IMR-90 (cell line): ENCODE results near the gene ATL2. TPM values are rescaled to one million over a fixed set of nuclear protein-coding genes. Genes with fewer than 3 reads are reported as not detected.
A peak's percentile ranks its signal among the peaks of the same experiment; 100 is the strongest.

Experiments
- ATAC-seq: fragments of 200-7000 bp; cut with Tn5 transposase; 2 replicates; pipeline ENCODE4 v1.9.1; 2020; ENCODE audit warnings: low read depth, mild to moderate bottlenecking, moderate library complexity
- BruUV-seq: library from RNA; stranded (reverse); fragments of 400-500 nt; replicated peaks from 2 replicates; lab custom pipeline; 2021; lab: Mats Ljungman, UMichigan
- CTCF ChIA-PET: fragments of 300-600 bp; formaldehyde crosslinking; extraction: SDS; loops from one replicate; lab custom pipeline; 2021; ENCODE audit warnings: antibody characterized with exemption; lab: Yijun Ruan, JAX
- POLR2A ChIA-PET: fragments of 300-600 bp; sonication (Branson Sonifier 250); formaldehyde crosslinking; loops from one replicate; lab custom pipeline; 2022; ENCODE audit warnings: antibody characterized with exemption; ENCODE audit not compliant: unreplicated experiment; lab: Charles Lee
- DNase-seq: peaks from one replicate; pipeline ENCODE4 v3.0.0; 2013
- H2AFZ ChIP-seq: replicated peaks from 2 replicates; pipeline ENCODE3; 2013; ENCODE audit warnings: low read length, mild to moderate bottlenecking; ENCODE audit not compliant: poor library complexity
- H2AK5ac ChIP-seq: 2 replicates; pipeline ENCODE4 v1.6.1; 2013; ENCODE audit warnings: low read depth, low read length, inconsistent platforms
- H2AK9ac ChIP-seq: replicated peaks from 2 replicates; pipeline ENCODE3; 2013; ENCODE audit warnings: mild to moderate bottlenecking, low read depth, low read length, moderate library complexity; ENCODE audit not compliant: poor library complexity
- H2BK120ac ChIP-seq: 2 replicates; pipeline ENCODE4 v1.6.1; 2013; ENCODE audit warnings: low read depth, low read length, inconsistent platforms
- H2BK15ac ChIP-seq: 3 replicates; pipeline ENCODE4 v1.6.1; 2013; ENCODE audit warnings: low read depth, low read length, inconsistent platforms
- H2BK20ac ChIP-seq: 2 replicates; pipeline ENCODE4 v1.6.1; 2013; ENCODE audit warnings: low read depth, mild to moderate bottlenecking, inconsistent platforms, low read length, moderate library complexity
- H2BK5ac ChIP-seq: 2 replicates; pipeline ENCODE4 v1.6.1; 2013; ENCODE audit warnings: mild to moderate bottlenecking, low read depth, low read length, inconsistent platforms; ENCODE audit not compliant: poor library complexity, severe bottlenecking
- H3K14ac ChIP-seq: replicated peaks from 2 replicates; pipeline ENCODE4 v1.6.1; 2013; ENCODE audit warnings: low read depth, low read length, inconsistent platforms
- H3K18ac ChIP-seq: 2 replicates; pipeline ENCODE4 v1.6.1; 2013; ENCODE audit warnings: low read depth, low read length, control low read depth
- H3K23ac ChIP-seq: 2 replicates; pipeline ENCODE4 v1.6.1; 2013; ENCODE audit warnings: low read depth, low read length, inconsistent platforms
- H3K27ac ChIP-seq: 2 replicates; pipeline ENCODE4 v1.5.1; 2013; ENCODE audit warnings: mild to moderate bottlenecking, control low read depth, low read length; ENCODE audit not compliant: insufficient read depth
- H3K27me3 ChIP-seq: 2 replicates; pipeline ENCODE4 v1.6.1; 2013; ENCODE audit warnings: low read length; ENCODE audit not compliant: control insufficient read depth, insufficient read depth
- H3K36me3 ChIP-seq: 2 replicates; pipeline ENCODE4 v1.6.1; 2013; ENCODE audit warnings: low read length, mixed read lengths; ENCODE audit not compliant: control insufficient read depth, insufficient read depth
- H3K4ac ChIP-seq: 2 replicates; pipeline ENCODE4 v1.6.1; 2013; ENCODE audit warnings: low read depth, low read length, inconsistent platforms
- H3K4me1 ChIP-seq: 2 replicates; pipeline ENCODE4 v1.6.1; 2013; ENCODE audit warnings: low read length, mixed read lengths; ENCODE audit not compliant: control insufficient read depth, insufficient read depth
- H3K4me2 ChIP-seq: 2 replicates; pipeline ENCODE4 v1.6.1; 2013; ENCODE audit warnings: low read depth, mild to moderate bottlenecking, control low read depth, low read length, moderate library complexity
- H3K4me3 ChIP-seq: 2 replicates; pipeline ENCODE4 v1.5.1; 2013; ENCODE audit warnings: low read depth, mild to moderate bottlenecking, control low read depth, low read length, moderate library complexity; ENCODE audit not compliant: insufficient read depth
- H3K56ac ChIP-seq: 2 replicates; pipeline ENCODE4 v1.6.1; 2013; ENCODE audit warnings: low read length, inconsistent platforms; ENCODE audit not compliant: insufficient read depth; ENCODE audit errors: extremely low read depth
- H3K79me1 ChIP-seq, 2 experiments: 2 replicates each; pipeline ENCODE4 v1.6.1; 2013; ENCODE audit warnings: low read length in 2 of 2, inconsistent platforms in 1 of 2, low read depth in 1 of 2
- H3K9ac ChIP-seq: 2 replicates; pipeline ENCODE4 v1.6.1; 2013; ENCODE audit warnings: low read depth, low read length, control low read depth
- H3K9me1 ChIP-seq: 2 replicates; pipeline ENCODE4 v1.6.1; 2013; ENCODE audit warnings: low read length, inconsistent platforms; ENCODE audit not compliant: insufficient read depth
- H3K9me3 ChIP-seq: 2 replicates; pipeline ENCODE4 v1.6.1; 2013; ENCODE audit warnings: low read length; ENCODE audit not compliant: control insufficient read depth, insufficient read depth
- H4K20me1 ChIP-seq: 2 replicates; pipeline ENCODE4 v1.6.1; 2013; ENCODE audit warnings: low read length, inconsistent platforms; ENCODE audit not compliant: insufficient read depth
- H4K5ac ChIP-seq: 2 replicates; pipeline ENCODE4 v1.6.1; 2013; ENCODE audit warnings: mild to moderate bottlenecking, low read depth, low read length, control low read depth
- H4K8ac ChIP-seq, 2 experiments: 2 replicates each; pipeline ENCODE4 v1.6.1; 2013; ENCODE audit warnings: low read depth in 2 of 2, low read length in 2 of 2, control low read depth in 1 of 2, inconsistent platforms in 1 of 2
- H4K91ac ChIP-seq: 2 replicates; pipeline ENCODE4 v1.6.1; 2013; ENCODE audit warnings: low read depth, low read length, inconsistent platforms; ENCODE audit not compliant: insufficient read depth
- NFE2L2 ChIP-seq: fragments of 150-350 bp; IDR thresholded peaks from 2 replicates; pipeline ENCODE4 v1.6.1; 2016; ENCODE audit warnings: low read depth, mild to moderate bottlenecking, low read length
- RAD21 ChIP-seq: IDR thresholded peaks from 2 replicates; pipeline ENCODE4 v1.6.1; 2012; ENCODE audit warnings: low read length, improper control_type of control experiment
- WGBS, 2 experiments: methylation state at CpG; one replicate each; pipeline versions ENCODE4 v1.1.5 to v1.1.7; 2013; ENCODE audit warnings: missing lambda C conversion rate in 2 of 2; ENCODE audit not compliant: insufficient read length in 1 of 2; ENCODE audit errors: extremely low coverage in 2 of 2; 5-methylcytosine and 5-hydroxymethylcytosine counted together
- dilution Hi-C: fragments of 300-500 bp; cut with HindIII; formaldehyde crosslinking; loops from one replicate; pipeline ENCODE4 v1.14.3; 2018; ENCODE audit warnings: low sequenced_read_pairs; ENCODE audit not compliant: unreplicated experiment
- in situ Hi-C: fragments of 300-500 bp; cut with MboI; formaldehyde crosslinking; loops from 3 replicates; pipeline ENCODE4 v1.14.3; 2019; ENCODE audit warnings: low sequenced_read_pairs, inconsistent platforms, mixed read lengths
- intact Hi-C: fragments of 100-400 bp; cut with micrococcal nuclease; formaldehyde crosslinking; loops from 2 replicates; pipeline ENCODE4 v1.10.0; 2022
- polyA plus RNA-seq, 3 experiments: library from polyadenylated mRNA; depleted of rRNA; stranded (reverse); fragments of >200 nt; gene quantifications; 2 replicates each; pipeline ENCODE4 v1.2.3, GENCODE V29; 2012; ENCODE audit warnings: low replicate concordance in 1 of 3
- total RNA-seq: library from RNA; depleted of rRNA; stranded (reverse); fragments of >200 nt; gene quantifications from 2 replicates; pipeline ENCODE4 v1.2.3, GENCODE V29; 2012
- TF ChIP-seq, protein P1 (sequence below): conservative IDR thresholded peaks from 2 replicates; pipeline ENCODE4 v1.5.1; 2012; ENCODE audit warnings: mild to moderate bottlenecking, low read depth, low read length, improper control_type of control experiment
- TF ChIP-seq, protein P2 (sequence below): fragments of 150-350 bp; IDR thresholded peaks from 2 replicates; pipeline ENCODE4 v1.6.1; 2017; ENCODE audit warnings: mild to moderate bottlenecking, antibody characterized with exemption, low read length, low read depth

Gene ATL2
- total and polyA plus RNA-seq, 2 of the 4 experiments (the other 2 are of a cell fraction) = 16.0 to 62.6 TPM

DNA sequence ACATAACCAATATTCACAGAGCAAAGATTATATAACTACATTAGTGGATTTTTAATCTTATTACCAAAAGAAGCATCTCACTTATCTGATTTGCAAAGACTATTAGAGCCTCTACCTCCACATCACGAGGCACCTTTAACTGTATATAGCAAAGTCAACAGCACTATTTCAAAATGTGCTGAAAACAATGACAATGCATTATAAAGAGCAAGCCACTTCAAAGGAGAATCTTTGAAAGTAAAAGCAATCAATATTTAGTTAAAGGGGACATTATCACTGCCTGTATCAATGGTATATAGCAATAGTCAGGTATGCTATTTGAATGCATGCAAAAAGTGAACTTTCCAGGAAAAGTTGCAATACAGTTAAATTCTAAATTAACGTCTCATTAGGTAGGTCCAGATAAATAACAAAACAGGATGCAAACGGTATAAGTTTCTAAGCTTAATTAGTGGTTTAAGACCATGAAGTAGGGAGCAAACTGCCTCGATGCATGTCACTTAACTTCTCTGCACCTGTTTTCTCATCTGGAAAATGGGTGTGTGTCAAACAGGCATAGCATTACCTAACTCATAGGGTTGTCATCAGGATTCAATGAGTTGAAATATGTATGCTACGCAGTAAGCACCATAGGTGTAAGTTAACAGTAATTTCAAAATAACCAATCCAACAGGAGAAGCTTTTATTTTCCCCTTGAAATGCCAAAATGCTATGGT is 31.6 kb downstream of the ATL2 start:
- Histone ChIP-seq H3K18ac (no peak overlapping the region), H3K56ac (no peak overlapping the region), H2AK5ac (no peak overlapping the region), H4K20me1 (peaks cover 7% of the 10 kb centered on the region; the same call in 1 of the 2 replicates), H2BK20ac (no peak overlapping the region), H3K4me1 (no peaks in the 10 kb centered on the region), H3K14ac (no peak overlapping the region), H3K4ac (no peak overlapping the region), H3K27ac (no peak overlapping the region), H3K9ac (no peak overlapping the region), H2BK120ac (no peak overlapping the region), H4K5ac (no peak overlapping the region), H2AK9ac (no peak overlapping the region), H3K79me1 (peaks cover 15 to 43% of the 10 kb centered on the region in 2 experiments), H3K9me1 (no peaks in the 10 kb centered on the region), H3K9me3 (no peaks in the 10 kb centered on the region), H4K8ac (no peak overlapping the region), H3K4me3 (no peak overlapping the region), H3K23ac (no peak overlapping the region), H2AFZ (no peak overlapping the region), H2BK15ac (no peak overlapping the region), H3K27me3 (no peaks in the 10 kb centered on the region), H2BK5ac (no peak overlapping the region), H3K4me2 (no peak overlapping the region), H4K91ac (no peak overlapping the region), H3K36me3 (peaks cover 10% of the 10 kb centered on the region)
- TF ChIP-seq, protein P1, sequence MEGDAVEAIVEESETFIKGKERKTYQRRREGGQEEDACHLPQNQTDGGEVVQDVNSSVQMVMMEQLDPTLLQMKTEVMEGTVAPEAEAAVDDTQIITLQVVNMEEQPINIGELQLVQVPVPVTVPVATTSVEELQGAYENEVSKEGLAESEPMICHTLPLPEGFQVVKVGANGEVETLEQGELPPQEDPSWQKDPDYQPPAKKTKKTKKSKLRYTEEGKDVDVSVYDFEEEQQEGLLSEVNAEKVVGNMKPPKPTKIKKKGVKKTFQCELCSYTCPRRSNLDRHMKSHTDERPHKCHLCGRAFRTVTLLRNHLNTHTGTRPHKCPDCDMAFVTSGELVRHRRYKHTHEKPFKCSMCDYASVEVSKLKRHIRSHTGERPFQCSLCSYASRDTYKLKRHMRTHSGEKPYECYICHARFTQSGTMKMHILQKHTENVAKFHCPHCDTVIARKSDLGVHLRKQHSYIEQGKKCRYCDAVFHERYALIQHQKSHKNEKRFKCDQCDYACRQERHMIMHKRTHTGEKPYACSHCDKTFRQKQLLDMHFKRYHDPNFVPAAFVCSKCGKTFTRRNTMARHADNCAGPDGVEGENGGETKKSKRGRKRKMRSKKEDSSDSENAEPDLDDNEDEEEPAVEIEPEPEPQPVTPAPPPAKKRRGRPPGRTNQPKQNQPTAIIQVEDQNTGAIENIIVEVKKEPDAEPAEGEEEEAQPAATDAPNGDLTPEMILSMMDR = no peak
- TF ChIP-seq NFE2L2 = 0 out of 2 replicates have a peak, but pooled peaks have one; percentile 7
- no peak for TF ChIP-seq RAD21
- TF ChIP-seq, protein P2, sequence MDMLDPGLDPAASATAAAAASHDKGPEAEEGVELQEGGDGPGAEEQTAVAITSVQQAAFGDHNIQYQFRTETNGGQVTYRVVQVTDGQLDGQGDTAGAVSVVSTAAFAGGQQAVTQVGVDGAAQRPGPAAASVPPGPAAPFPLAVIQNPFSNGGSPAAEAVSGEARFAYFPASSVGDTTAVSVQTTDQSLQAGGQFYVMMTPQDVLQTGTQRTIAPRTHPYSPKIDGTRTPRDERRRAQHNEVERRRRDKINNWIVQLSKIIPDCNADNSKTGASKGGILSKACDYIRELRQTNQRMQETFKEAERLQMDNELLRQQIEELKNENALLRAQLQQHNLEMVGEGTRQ = no peak
- BruUV-seq = no TSS peak
- no peak for ATAC-seq
- no CpG with 5 or more reads among the region's 5 CpGs for WGBS, 2 experiments
- dilution Hi-C loops = no loop called here
- intact Hi-C loops = no loop called here
- ChIA-PET POLR2A (no interaction called here), CTCF (no interaction called here)
- in situ Hi-C loops = no loop called here
- DNase-seq = no peak
